Amniotic epithelial cell (primary cell): Measurements from ENCODE around the gene ITGA6.

Experiments
- DNase-seq: peaks from one replicate; pipeline ENCODE4 v3.0.0-alpha.2; 2010; ENCODE audit warnings: low read depth

The ITGA6 gene

DNA sequence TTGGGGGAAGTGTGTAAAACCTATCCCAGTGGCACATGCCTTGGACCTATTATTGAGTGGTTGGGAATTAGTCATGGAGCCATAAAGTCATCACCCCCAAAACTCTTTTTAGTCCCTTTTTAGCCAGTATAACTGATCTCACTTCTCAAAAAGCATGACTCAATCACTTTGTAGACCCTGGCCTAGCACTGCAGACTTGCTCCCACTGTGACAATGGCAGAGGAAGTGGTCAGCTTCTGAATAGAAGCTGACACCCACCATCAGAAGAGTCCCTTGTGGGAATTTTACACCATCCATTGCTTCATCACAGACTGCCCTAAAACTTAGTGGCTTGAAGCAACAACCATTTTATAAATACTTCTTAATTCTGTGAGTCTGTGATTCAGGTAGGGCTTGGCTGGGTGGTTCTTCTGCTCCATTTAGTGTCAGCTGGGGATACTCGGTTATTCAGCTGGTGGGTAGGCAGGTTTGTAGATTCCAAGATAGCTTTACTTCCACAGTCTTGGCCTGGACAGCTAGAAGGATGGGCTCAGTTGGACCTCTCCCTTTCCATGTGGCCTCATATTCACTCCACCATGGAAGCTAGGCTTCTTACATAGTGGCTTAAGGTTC, 10.8 kb upstream of the ITGA6 start:
- DNase-seq: no peak

DNA sequence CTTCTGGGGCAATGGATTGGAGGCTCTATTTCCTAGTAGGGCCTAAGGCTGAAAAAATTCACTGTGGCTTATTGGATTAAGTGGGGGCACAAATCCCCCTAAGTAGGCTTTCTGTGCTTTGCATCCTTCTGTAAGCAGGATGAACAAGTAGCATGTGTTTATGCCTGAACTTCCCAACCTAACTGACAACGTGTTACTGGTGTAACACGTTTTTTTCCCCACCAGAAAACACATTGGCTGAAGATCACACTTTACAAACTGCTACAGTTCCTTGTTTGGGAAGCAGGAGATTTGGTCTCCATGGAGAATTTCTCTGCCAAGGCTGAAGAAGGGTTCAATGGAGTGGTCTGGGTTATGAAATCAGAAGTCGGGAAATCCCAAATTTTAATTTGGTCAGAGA, 7.2 kb upstream of the ITGA6 start:
- DNase-seq: no peak

DNA sequence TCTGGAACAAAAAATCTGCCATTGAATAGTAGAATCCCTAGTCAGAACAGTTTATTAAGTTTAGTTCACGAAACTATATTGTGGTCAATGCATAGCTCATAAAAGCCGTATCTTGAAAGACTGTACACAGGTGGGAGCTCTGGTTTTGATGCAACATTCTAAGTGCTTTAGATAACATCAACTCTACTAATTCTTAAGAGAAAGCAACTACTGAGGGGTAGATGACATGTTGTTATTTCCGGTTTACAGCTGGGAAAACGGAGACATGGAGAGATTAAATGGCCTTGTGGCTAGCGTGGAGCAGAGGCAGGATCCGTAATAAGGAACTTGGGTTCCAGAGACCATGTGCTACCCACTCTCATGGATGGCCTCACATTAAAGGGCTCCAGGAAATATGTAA, 4.2 kb upstream of the ITGA6 start:
- no peak for DNase-seq

DNA sequence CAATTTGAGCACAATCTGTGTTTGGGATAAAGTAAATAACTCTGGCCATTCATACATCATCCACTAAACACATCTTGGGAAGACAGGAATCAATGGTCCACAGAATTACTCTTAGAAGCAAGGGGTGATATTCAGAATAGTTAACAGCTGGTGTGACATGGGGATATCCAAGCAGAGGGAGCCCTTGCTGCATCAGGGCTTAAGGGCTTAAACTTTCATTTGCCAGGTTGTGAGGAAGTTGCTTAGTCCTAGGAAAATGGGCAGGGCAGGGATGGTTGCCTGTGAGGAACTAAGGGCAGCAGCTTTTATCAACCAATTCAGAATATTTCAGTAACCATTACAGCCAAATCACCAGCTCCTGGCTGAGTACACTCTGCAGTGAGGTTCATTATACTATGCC, 2.0 kb upstream of the ITGA6 start:
- no peak for DNase-seq

DNA sequence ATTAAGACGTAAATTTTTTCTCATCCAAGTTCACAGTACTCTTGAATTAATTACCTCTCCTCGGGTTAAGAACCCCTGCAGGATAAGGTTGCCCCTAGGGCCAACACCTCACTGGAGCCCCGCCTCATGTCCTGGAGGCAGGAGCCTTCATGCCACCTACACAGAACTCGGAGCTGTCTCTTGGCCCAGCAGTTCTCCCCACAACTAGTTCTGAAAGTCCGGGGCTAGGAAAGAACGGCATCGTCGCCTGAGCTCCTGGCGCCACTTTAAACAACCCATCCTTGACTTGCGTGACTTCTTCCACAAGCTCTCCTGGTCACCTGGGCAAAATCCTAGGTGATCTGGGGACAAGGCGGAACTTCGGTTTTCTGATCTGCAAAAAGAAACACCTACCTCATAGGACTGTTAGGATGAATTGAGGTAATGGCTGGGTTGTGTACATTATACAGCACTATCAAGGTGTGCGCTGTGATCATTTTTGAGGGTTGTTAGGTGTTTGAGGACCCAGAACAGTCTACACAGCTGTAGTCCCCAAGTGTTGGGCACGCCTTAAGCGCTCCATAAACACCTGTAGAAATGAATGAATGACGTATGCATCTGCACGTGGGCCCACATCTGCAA, 641 bp upstream of the ITGA6 start:
- no peak for DNase-seq

DNA sequence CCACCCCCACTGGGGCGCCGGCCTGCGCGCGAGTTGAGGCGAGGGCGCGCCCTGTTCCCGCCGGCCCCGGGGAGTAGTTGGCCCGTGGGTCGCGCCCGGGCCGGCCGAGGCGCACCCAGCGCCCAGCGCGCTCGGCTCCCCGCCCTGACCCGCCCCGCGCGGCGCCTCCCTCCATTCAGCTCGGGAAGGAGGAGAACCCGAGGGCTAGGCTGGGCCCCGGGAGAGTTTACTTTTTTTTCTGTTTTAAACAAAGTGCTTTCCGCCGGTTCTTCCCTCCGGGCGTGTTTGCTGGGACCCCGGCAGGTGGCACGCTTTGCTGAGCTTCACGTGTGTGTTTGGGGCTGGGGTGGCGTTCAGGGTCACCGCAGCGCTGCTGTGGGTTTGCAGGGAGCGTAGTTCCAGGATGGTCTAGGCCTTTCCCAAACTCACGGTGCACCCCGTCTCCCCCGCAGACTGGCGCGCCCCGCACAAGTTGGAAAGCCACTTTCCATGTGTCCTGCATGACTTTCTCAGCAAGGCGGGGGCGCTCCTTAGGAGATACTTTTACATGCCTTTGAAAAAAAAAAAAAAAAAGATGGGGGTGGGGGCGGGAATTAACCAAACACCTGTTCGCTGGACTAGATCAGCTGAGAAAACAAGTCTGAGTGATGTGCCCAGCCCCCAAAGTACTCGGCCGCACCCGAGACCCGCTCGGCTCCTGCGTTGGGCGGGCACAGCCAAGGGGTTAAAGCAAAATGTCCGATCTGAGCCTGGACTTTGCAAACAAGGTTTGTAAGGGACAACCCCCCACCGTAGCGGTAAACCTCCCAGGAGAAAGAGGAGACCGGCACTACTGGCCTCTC, 825 bp downstream of the ITGA6 start:
- no peak for DNase-seq

DNA sequence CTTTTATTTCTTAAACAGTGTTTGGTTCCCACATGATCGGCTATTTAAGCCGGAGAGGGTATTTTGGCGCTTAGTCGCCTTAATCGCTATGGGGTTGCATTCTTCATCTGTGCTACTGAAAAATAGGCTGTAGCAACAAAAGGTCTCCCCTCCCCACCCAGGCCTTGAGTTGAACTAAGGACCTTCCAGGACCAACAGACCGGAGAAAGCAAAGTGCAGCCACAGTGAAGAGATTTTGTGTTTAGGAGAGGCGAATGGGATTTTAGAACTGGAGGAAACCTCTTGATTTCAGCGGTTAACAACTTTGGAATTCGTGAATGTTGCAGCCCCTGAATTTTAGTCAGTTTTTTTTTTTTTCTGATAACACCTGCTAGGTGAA, 1.4 kb downstream of the ITGA6 start:
- DNase-seq: no peak

DNA sequence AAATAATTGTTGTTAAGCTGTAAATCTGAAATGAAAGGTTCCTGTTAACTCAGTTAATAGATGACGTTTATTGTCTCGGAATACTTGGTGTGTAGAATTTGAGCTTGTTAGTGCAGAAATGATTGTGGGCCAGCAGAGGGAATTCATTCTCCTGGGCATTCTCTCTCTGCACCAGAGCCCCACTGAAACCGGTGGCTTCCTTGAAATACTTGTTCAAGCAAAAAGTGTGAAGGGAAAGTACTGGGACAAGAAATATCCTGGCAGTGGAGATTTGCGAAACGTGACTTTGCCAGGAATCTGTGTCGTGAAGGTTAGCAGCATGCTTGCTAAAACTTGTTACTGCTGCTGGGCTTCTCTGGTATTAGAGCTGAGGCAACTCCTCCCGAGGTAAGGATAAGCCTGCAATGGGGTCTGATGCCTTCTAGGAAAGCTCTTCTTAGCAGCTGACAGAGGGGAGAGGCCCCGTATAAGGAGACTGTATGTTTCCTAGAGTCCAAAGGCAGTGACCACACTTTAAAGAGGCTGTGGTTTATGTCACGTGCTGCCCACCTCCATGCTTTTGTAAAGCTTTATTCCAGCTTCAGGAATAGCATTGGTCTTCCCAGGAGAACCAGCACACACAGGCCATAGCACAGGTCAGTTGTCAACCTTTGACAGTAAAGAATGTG, 2.0 kb downstream of the ITGA6 start:
- no peak for DNase-seq

DNA sequence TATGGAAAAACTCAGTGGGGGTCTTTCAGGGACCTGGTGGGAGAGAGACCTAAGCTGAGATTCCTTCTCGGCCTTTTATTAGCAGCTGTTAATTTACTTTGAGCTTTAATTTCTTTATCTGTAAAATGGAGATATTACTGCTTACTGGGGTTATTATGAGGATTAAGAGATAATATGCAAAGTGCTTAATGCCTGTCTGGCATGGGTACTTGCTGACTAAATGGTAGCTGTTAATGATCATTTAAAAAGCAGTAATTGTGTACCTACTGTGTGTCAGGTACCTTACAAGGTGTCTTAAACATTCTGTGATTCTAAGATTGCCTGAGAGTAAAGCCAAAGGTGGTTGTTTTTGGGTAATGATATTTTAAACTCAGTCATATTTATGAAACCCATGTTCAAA, 2.6 kb downstream of the ITGA6 start:
- DNase-seq: no peak

DNA sequence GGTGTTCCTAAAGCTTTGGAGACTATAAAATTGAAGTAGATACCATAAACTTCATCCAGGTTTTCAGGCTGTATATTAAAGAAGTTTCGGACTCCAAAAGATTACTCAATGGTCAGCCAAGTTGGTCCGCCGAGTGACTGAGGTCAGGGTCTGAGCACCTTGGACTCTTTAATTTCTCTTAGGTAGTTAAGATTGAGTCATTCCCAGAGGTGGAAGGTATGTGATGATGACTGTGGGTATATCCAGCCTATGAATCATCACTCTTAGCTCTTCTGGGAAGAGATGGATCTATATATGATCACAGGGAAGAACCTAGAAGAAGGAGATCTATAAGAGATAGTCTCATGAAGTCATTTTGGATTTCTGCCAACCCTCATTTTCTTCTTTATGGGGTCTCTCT, 3.3 kb downstream of the ITGA6 start:
- DNase-seq: no peak

DNA sequence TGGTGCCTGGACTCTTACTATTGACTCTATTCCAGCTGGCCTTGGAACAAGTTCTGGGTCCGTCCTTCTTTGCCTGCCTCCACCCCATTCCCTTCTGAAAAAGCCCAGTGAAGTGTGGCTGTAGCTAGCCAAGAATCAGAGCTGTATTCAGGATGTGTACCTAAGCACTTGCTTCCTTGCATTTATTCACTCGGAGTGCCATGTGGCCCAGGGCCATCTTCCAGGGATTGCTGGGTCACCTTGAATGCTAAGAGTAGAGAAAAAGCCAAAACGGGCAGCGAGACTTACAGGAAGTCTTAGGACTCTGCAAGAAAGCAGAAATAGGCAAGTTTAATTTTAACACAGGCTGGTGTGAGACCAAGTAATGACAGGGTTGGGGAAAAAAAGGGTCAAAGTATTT, 4.1 kb downstream of the ITGA6 start:
- DNase-seq: no peak

DNA sequence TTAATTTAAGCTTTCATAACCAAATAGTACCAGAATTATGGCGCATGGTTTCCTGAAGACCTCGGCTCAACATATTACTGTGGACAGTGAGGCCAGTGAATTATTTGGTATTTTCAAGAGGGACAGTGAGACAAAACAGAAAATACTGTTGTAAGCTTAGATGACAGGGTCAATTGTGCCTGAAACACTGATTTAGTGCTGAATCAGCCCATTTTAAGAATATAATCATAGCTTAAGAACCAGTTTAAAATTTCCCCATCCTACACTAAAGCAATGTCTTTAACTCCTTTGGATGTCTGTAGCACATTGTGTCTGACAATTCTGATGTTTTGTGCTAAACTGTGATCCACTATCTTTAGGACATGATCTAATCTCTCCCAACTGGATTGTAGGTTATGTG, 4.6 kb downstream of the ITGA6 start:
- DNase-seq: no peak

DNA sequence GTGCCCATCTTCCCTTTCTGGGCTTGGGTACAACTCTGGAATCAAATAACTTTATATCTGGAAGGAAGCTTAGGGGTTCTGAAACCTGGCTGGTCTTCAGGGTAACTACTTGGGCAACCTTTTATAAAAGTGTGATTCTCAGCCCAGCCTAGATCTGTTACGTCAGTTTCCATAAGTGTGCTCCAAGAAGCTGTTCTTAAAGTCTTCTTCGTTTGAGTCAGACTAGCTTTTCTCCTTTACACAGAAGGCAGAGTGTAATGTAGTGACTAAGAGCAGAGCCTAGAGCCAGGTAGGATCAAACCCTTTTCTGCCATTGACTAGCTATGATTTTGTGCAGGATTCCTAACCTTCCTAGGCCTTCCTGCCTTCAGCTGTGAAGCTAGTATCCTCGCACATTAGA, 5.8 kb downstream of the ITGA6 start:
- no peak for DNase-seq

DNA sequence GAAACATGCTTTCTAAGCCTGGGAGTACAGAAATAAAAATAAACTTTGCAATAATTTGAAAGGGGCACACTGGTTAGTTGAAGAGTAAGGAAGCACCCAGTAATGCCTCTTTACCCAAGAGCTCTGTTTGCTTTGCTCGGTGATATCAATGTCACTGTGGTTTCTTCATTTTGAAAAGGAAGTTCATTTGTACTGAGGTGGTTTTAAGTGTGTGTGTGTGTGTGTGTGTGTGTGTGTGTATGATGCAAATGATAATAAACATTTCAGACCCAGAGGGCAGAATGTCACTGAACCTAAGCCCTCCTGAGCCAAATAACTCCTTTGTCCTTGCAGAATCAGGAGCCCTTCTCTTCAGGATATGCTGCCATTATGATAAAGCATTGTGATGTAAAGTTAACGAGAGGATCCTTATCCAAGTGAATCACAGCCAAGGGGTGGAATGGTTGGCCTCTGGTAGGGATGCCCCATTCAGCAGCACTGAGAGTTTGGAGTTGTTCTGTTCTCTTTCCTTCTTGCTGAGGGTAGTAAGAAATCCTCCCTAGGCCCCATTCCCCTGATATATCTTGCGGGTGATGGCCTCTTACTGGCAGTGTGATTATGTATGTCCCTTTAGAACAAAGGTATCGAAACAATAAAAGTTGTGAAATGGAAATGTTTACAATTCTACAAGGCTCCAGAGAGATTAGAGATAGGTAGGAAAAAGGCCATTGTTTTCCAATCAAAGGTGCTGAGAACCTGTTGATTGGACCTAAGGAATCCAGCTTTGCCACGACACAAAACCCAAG, 7.6 kb downstream of the ITGA6 start:
- no peak for DNase-seq

DNA sequence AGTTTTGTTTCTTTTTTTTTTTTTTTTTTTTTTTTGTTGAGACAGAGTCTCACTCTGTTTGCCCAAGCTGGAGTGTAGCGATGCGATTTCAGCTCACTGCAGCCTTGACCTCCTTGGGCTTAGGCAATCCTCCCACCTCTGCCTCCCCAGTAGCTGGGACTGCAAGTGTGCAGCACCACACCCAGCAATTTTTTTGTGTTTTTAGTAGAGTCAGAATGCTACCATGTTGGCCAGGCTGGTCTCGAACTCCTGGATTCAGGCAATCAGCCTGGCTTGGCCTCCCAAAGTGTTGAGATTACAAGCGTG, 8.2 kb downstream of the ITGA6 start:
- no peak for DNase-seq

DNA sequence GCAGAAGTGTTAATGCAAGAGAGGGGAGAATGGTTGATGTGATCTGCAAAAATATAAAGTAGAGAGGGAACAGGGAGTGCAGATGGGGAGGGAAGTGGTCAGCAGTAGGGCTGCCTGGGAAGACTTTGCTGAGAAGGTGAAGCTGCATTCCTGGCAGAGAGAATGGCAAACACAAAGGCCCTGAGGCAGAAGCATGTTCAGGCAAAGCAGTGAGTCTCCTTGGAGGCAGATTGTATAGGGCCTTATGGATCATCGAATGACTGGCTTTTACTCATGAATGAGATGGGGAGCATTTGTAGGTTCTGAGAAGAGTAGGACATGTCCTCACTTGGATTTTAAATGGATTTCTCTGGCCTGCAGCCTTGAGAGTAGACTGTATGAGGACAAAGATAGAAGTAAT, 9.5 kb downstream of the ITGA6 start:
- no peak for DNase-seq

DNA sequence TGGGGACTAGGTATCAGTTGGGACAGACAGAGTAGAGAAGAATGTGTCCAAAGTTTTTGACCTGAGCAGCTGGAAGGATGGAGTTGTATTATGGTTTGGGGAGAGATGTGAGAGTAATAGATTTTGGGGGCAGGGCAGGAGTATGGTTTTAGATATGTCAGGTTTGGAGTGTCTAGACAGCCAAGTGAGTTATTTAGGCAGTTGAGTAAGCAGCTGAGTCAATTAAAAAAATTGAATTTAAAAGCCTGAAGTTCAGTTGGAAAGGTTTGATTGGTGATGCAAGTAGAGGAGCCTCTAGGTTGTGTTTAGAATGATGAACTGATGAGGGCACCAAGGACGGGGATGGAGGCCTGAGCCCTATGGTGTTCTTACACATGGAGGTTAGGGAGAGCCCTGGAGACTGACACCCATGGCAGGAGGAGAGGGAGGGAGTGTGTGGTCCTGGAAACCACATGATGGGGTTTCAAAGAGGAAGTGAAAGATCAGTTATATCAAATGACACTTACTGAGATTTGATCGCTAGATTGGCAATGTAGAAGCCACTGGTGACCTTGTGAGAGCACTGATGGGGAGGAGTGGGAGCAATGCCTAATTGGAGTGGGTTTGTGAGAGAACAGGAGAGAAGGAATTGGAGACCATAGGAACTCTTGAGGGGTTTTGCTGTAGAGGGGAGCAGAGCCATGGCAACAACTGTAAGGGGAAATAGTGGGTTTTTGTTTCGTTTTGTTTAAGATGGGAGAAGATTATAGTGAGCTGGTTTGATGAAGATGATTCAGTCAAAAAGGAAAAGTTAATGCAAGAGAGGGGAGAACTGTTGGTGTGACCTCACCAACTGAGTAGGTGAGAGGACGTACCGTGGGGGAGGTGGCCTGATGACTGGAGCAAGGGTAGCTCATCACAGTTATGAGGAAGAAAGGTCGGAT, 10.3 kb downstream of the ITGA6 start:
- DNase-seq: no peak

DNA sequence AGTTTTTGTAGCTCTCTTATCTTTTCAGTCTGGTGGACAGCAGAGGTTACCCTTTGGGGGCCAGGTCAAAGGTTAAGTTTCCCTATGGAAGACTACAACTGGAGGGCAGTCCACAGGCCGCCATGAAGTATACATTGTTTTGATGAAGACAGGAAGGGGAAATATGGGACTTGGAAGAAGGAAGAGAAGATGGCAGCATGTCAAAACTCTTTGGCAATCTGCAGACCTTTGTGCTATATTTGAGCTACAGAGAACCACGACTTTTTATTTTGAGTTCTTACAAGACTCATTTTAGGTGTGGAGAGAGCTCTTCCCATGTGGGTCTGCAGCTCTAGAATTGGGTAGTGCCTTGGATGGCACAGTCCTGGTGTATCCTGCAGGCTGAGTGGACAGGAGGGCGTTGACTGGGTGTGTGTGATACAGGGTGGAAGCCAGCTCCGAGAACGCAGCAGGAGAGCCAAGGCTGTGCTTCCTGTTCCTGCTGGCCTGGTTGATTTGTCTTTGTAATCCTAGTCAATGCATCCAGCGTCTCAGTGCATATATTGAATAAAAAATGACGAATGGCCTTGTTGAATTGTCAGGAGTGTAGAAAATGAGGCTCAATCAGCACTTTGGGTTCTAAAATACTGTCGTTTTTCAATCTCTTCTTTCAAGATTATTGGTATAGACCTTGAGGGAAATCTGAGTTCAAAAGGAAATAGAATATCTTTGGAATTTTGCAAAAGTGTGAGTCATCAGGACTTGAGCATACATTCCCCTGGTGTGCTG, 11.5 kb downstream of the ITGA6 start:
- peak; percentile 53 for DNase-seq

DNA sequence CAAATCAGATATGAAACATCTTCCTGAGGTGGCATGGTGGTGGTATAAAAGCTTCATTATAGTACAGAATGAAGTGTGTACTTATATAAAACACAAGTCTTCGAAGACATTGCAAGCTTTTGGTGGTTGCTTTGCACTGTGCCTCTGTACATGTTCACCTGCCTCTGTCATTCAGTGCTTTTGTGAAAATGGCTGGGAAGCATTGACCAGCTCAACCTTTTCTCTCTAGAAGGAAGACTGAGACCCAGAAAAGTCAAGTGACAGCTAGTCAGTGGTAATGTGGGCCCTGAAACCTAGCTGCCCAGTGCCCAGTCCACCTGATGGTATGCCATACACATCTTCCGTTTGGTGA, 12.1 kb downstream of the ITGA6 start:
- no peak for DNase-seq

DNA sequence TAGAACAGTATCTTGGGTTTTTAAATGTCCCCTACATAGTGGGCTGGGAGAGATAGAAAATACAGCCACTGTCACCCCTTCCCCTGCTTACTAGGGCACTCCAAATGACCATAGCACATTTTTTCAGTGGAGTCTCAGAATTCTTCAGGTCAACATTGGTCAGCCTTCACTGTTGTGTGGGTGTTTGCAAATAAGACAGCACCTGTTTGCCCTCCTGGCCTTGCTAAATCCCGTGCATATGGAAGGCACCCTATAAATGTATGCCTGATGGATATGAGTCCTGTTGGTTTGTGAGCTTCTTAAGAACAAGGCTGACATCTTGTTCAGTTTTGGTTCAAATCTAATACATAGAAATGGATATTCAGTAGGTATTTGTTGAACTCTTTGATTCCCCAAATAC, 12.5 kb downstream of the ITGA6 start:
- DNase-seq: no peak

DNA sequence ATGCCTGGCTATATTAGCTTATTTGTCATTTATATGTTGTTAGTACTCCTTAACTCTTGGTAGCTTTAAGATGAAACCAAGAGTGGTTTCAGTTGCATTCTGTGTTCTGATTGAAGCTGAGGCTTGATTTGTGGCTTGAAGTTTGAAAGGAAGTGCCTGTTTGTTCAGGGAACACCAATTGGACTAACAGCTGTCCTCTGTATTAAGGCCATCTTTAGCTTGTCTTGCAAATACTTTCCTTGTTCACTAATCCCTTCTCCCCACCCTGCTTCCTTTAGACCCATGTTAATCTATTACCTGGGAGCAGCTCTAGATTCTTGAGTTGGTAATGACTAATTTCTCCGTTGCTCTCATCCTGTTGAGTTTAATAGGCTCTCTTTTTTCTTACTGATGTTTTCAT, 13.4 kb downstream of the ITGA6 start:
- no peak for DNase-seq
